HepG2 (cell line): ENCODE data around the gene BAHCC1. TPM values are rescaled to one million over a fixed set of nuclear protein-coding genes. Genes with fewer than 3 reads are reported as not detected.
A peak's percentile ranks its signal among the peaks of the same experiment; 100 is the strongest.

Experiments
- AGO2 ChIP-seq: fragments of 200-400 bp; formaldehyde crosslinking; optimal IDR thresholded peaks from 2 replicates; pipeline ENCODE3; 2017; ENCODE audit warnings: mild to moderate bottlenecking, low read depth, low read length, moderate library complexity
- DNMT1 ChIP-seq: sonication (generic); formaldehyde crosslinking; IDR thresholded peaks from 2 replicates; pipeline ENCODE4 v1.5.1; 2020; ENCODE audit warnings: mild to moderate bottlenecking, missing genetic modification reagents
- DPF2 ChIP-seq: sonication (generic); formaldehyde crosslinking; IDR thresholded peaks from 2 replicates; pipeline ENCODE4 v1.4.0; 2020; ENCODE audit warnings: mild to moderate bottlenecking, low read depth, missing genetic modification reagents, borderline replicate concordance
- FOXC1 ChIP-seq: sonication (generic); formaldehyde crosslinking; IDR thresholded peaks from 2 replicates; pipeline ENCODE4 v1.8.0; 2022; ENCODE audit warnings: mild to moderate bottlenecking, missing genetic modification reagents, borderline replicate concordance
- HHEX ChIP-seq: IDR thresholded peaks from 2 replicates; pipeline ENCODE4 v1.6.1; 2016; ENCODE audit warnings: control low read depth
- HNRNPL ChIP-seq: fragments of 200-400 bp; formaldehyde crosslinking; IDR thresholded peaks from 2 replicates; pipeline ENCODE4 v1.6.1; 2017; ENCODE audit warnings: mild to moderate bottlenecking, low read depth, low read length
- NFYB ChIP-seq: sonication (generic); formaldehyde crosslinking; IDR thresholded peaks from 2 replicates; pipeline ENCODE4 v1.4.0; 2020; ENCODE audit warnings: missing genetic modification reagents
- RARG ChIP-seq: sonication (generic); formaldehyde crosslinking; IDR thresholded peaks from 2 replicates; pipeline ENCODE4 v1.4.0; 2020; ENCODE audit warnings: low read depth, mild to moderate bottlenecking, missing genetic modification reagents
- REXO4 ChIP-seq: sonication (generic); formaldehyde crosslinking; IDR thresholded peaks from 2 replicates; pipeline ENCODE4 v1.8.0; 2022; ENCODE audit warnings: missing genetic modification reagents, mild to moderate bottlenecking, borderline replicate concordance
- RXRB ChIP-seq: IDR thresholded peaks from 2 replicates; pipeline ENCODE4 v1.6.1; 2016; ENCODE audit warnings: borderline replicate concordance, missing genetic modification reagents, missing compliant biosample characterization
- SRSF4 ChIP-seq: fragments of 200-400 bp; formaldehyde crosslinking; IDR thresholded peaks from one replicate; pipeline ENCODE4 v1.6.1; 2018; ENCODE audit warnings: mild to moderate bottlenecking, low read depth, low read length, moderate library complexity; ENCODE audit not compliant: poor library complexity, severe bottlenecking
- TP53 ChIP-seq: sonication (generic); formaldehyde crosslinking; conservative IDR thresholded peaks from 2 replicates; pipeline ENCODE4 v1.4.0; 2020; ENCODE audit warnings: missing genetic modification reagents
- YY1 ChIP-seq: IDR thresholded peaks from 2 replicates; pipeline ENCODE4 v1.6.1; 2011; ENCODE audit warnings: low read length, low read depth, moderate library complexity, mild to moderate bottlenecking; ENCODE audit not compliant: insufficient read depth, insufficient replicate concordance
- ZNF101 ChIP-seq: sonication (generic); formaldehyde crosslinking; IDR thresholded peaks from 2 replicates; pipeline ENCODE4 v1.4.0; 2020; ENCODE audit warnings: mild to moderate bottlenecking, low read depth, missing genetic modification reagents, borderline replicate concordance
- ZNF329 ChIP-seq: sonication (generic); formaldehyde crosslinking; IDR thresholded peaks from 2 replicates; pipeline ENCODE4 v1.9.0; 2021; ENCODE audit warnings: low read depth, mild to moderate bottlenecking, missing genetic modification reagents
- ZNF331 ChIP-seq: sonication (generic); formaldehyde crosslinking; IDR thresholded peaks from 2 replicates; pipeline ENCODE4 v1.4.0; 2020; ENCODE audit warnings: missing genetic modification reagents
- ZNF44 ChIP-seq: sonication (generic); formaldehyde crosslinking; IDR thresholded peaks from 2 replicates; pipeline ENCODE4 v1.5.1; 2020; ENCODE audit warnings: mild to moderate bottlenecking, missing genetic modification reagents
- ZNF619 ChIP-seq: sonication (generic); formaldehyde crosslinking; IDR thresholded peaks from 2 replicates; pipeline ENCODE4 v1.4.0; 2020; ENCODE audit warnings: mild to moderate bottlenecking, missing genetic modification reagents
- ZNF687 ChIP-seq: sonication (generic); formaldehyde crosslinking; IDR thresholded peaks from 2 replicates; pipeline ENCODE4 v1.5.1; 2020; ENCODE audit warnings: mild to moderate bottlenecking, missing genetic modification reagents, moderate library complexity
- polyA plus RNA-seq, 8 experiments: library from polyadenylated mRNA; depleted of rRNA in 3 of 8; stranded (reverse) in 7 of 8; unstranded in 1 of 8; fragments of >200 nt; fragmentation: Illumina TruSeq in 4 of 8; extraction: Trizol in 4 of 8; gene quantifications; 2 replicates each; pipeline versions ENCODE4 v1.2.1 to v1.2.3, GENCODE V29; 2011 to 2016; ENCODE audit warnings: low read depth in 4 of 8, missing spikeins in 1 of 8, mixed read lengths in 1 of 8; ENCODE audit not compliant: insufficient read depth in 1 of 8
- total RNA-seq, 5 experiments: library from RNA; depleted of rRNA; stranded (reverse); fragments of >200 nt; fragmentation: Illumina TruSeq; extraction: Trizol; gene quantifications; 2 replicates each; pipeline ENCODE4 v1.2.3, GENCODE V29; 2016; ENCODE audit warnings: low read depth in 1 of 5
- TF ChIP-seq, protein P1 (sequence below): IDR thresholded peaks from 2 replicates; pipeline ENCODE4 v1.6.1; 2016; ENCODE audit warnings: missing compliant biosample characterization, missing genetic modification reagents, borderline replicate concordance
- TF ChIP-seq, protein P2 (sequence below): sonication (generic); formaldehyde crosslinking; IDR thresholded peaks from 2 replicates; pipeline ENCODE4 v1.8.1; 2022; ENCODE audit warnings: low read depth, mild to moderate bottlenecking, missing genetic modification reagents

BAHCC1 gene
- total and polyA plus RNA-seq, 2 of the 13 experiments (the other 11 are each of a cell fraction or from before 2014, with no cell fraction given), result 1.4 to 1.7 TPM

DNA sequence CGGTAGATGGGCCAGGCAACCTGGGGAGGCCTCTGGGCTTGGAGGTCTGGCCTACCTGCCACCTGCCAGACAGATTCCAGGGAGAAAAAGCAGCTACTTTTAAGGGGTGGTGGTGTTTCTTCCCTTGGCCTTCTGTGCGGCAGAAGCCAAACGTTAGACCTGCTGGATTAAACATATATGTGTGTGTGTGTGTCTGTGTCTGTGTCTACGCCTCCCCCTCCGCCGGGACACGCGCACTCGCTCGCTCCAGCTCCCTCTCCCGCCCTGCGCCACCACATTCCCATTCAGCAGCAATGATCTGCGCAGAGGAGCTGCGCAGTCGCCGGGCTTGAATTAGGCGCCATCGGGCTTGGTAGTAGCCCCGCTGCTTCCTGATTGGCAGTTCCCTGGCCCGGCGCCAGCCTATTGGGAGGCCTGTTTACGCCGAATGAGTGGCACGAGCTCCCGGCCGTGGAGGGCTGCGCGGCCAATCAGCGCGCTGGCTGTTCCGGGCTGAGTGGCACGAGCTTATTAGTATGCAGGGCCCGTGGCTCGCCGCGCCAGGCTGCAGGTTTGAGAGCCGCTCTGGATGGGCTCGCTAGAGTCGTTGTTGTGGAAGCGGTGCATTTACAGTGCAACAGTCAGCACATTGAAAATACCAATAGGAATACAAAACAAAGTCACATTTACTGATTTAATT lies at the start of gene BAHCC1 (continued):
- TF ChIP-seq, protein P1, sequence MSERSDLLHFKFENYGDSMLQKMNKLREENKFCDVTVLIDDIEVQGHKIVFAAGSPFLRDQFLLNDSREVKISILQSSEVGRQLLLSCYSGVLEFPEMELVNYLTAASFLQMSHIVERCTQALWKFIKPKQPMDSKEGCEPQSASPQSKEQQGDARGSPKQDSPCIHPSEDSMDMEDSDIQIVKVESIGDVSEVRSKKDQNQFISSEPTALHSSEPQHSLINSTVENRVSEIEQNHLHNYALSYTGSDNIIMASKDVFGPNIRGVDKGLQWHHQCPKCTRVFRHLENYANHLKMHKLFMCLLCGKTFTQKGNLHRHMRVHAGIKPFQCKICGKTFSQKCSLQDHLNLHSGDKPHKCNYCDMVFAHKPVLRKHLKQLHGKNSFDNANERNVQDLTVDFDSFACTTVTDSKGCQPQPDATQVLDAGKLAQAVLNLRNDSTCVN (CRISPR knock-in tag), result peak; percentile 69; the same call in 1 of the 2 replicates
- TF ChIP-seq FOXC1 (CRISPR knock-in tag), result peak; percentile 88
- no peak for TF ChIP-seq DNMT1 (CRISPR knock-in tag)
- peak; percentile 32; the same call in 1 of the 2 replicates for TF ChIP-seq HHEX (CRISPR knock-in tag)
- peak; percentile 96 for TF ChIP-seq AGO2
- peak; percentile 79; the same call in 1 of the 2 replicates for TF ChIP-seq REXO4 (CRISPR knock-in tag)
- peak; percentile 88 for TF ChIP-seq HNRNPL
- 0 out of 2 replicates have a peak, but pooled peaks have one; percentile 55 for TF ChIP-seq ZNF44 (CRISPR knock-in tag)
- peak; percentile 58; the same call in 1 of the 2 replicates for TF ChIP-seq ZNF329 (CRISPR knock-in tag)
- TF ChIP-seq, protein P2, sequence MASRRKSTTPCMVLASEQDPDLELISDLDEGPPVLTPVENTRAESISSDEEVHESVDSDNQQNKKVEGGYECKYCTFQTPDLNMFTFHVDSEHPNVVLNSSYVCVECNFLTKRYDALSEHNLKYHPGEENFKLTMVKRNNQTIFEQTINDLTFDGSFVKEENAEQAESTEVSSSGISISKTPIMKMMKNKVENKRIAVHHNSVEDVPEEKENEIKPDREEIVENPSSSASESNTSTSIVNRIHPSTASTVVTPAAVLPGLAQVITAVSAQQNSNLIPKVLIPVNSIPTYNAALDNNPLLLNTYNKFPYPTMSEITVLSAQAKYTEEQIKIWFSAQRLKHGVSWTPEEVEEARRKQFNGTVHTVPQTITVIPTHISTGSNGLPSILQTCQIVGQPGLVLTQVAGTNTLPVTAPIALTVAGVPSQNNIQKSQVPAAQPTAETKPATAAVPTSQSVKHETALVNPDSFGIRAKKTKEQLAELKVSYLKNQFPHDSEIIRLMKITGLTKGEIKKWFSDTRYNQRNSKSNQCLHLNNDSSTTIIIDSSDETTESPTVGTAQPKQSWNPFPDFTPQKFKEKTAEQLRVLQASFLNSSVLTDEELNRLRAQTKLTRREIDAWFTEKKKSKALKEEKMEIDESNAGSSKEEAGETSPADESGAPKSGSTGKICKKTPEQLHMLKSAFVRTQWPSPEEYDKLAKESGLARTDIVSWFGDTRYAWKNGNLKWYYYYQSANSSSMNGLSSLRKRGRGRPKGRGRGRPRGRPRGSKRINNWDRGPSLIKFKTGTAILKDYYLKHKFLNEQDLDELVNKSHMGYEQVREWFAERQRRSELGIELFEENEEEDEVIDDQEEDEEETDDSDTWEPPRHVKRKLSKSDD, result 0 out of 2 replicates have a peak, but pooled peaks have one; percentile 10
- TF ChIP-seq ZNF331 (CRISPR knock-in tag), result peak; percentile 87
- peak; percentile 48 for TF ChIP-seq YY1
- TF ChIP-seq ZNF619 (CRISPR knock-in tag), result peak; percentile 63; the same call in 1 of the 2 replicates
- TF ChIP-seq ZNF687 (CRISPR knock-in tag), result peak; percentile 86
- no peak for TF ChIP-seq RARG (CRISPR knock-in tag)
- peak; percentile 95 for TF ChIP-seq NFYB (CRISPR knock-in tag)
- TF ChIP-seq SRSF4, result no peak
- peak; percentile 73; the same call in 1 of the 2 replicates for TF ChIP-seq ZNF101
- peak; percentile 62 for TF ChIP-seq RXRB (CRISPR knock-in tag)
- TF ChIP-seq TP53 (CRISPR knock-in tag), result peak; percentile 48; the same call in 1 of the 2 replicates
- TF ChIP-seq DPF2 (CRISPR knock-in tag), result no peak
